Parathyroid adenoma (tissue), 2 donors: ENCODE results near the gene CSTPP1.

Source experiments
- H2AFZ ChIP-seq: fragments of 300-600 bp; sonication (generic); one replicate; pipeline ENCODE4 v1.7.0; 2017; ENCODE audit warnings: antibody characterized with exemption, mild to moderate bottlenecking
- H3K27ac ChIP-seq: fragments of 300-600 bp; sonication (generic); one replicate; pipeline ENCODE4 v1.7.0; 2017
- H3K27me3 ChIP-seq: fragments of 300-600 bp; sonication (generic); one replicate; pipeline ENCODE4 v1.7.0; 2017; ENCODE audit warnings: low read length; ENCODE audit not compliant: control insufficient read depth, insufficient read depth
- H3K36me3 ChIP-seq: fragments of 300-600 bp; sonication (generic); one replicate; pipeline ENCODE4 v1.7.0; 2017; ENCODE audit warnings: low read length; ENCODE audit not compliant: control insufficient read depth, insufficient read depth
- H3K4me1 ChIP-seq: fragments of 300-600 bp; sonication (generic); one replicate; pipeline ENCODE4 v1.7.0; 2017; ENCODE audit warnings: control low read depth
- H3K4me2 ChIP-seq: fragments of 300-600 bp; sonication (generic); one replicate; pipeline ENCODE4 v1.7.0; 2017; ENCODE audit warnings: low read length
- H3K4me3 ChIP-seq: fragments of 300-600 bp; sonication (generic); one replicate; pipeline ENCODE4 v1.7.0; 2017; ENCODE audit warnings: low read depth, low read length
- H3K79me2 ChIP-seq: fragments of 300-600 bp; sonication (generic); one replicate; pipeline ENCODE4 v1.7.0; 2017; ENCODE audit warnings: control low read depth
- H3K9ac ChIP-seq: fragments of 300-600 bp; sonication (generic); one replicate; pipeline ENCODE4 v1.7.0; 2017; ENCODE audit warnings: mild to moderate bottlenecking
- H3K9me3 ChIP-seq: fragments of 300-600 bp; sonication (generic); one replicate; pipeline ENCODE4 v1.7.0; 2017; ENCODE audit warnings: low read length; ENCODE audit not compliant: control insufficient read depth
- TF ChIP-seq, protein P1 (sequence below): fragments of 300-600 bp; sonication (generic); IDR thresholded peaks from one replicate; pipeline ENCODE4 v1.7.0; 2017; ENCODE audit warnings: antibody characterized with exemption, mild to moderate bottlenecking
- donor health status: primary hyperparathyroidism.

The CSTPP1 gene

DNA sequence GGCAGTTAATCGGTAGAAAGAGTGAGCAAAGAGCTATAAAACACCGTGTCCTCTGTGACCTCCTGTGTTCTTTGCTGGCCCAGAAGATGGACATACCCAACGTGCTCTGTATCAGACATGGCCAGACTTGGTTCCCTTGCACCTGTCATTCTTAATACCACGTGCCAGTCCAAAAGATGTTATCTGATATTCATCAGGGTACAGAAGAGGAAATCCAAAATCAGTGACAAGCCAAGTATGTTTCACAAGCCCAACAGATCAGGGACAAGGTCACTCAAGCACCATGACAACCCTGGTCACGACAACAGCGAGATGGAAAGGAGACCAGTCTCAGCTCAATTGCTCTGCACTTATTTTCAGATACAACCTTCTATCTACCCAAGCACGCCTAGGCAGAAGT, 21.7 kb upstream of the CSTPP1 start:
- Histone ChIP-seq H3K4me1 (peaks cover 29% of the 10 kb centered on the region), H3K9me3 (no peaks in the 10 kb centered on the region), H3K9ac (no peak overlapping the region), H3K79me2 (no peaks in the 10 kb centered on the region), H3K27ac (peak overlapping the region; percentile 94), H3K4me2 (peak overlapping the region; percentile 51), H3K27me3 (no peaks in the 10 kb centered on the region), H2AFZ (peak overlapping the region; percentile 50), H3K4me3 (peak overlapping the region; percentile 37), H3K36me3 (no peaks in the 10 kb centered on the region)
- TF ChIP-seq, protein P1, sequence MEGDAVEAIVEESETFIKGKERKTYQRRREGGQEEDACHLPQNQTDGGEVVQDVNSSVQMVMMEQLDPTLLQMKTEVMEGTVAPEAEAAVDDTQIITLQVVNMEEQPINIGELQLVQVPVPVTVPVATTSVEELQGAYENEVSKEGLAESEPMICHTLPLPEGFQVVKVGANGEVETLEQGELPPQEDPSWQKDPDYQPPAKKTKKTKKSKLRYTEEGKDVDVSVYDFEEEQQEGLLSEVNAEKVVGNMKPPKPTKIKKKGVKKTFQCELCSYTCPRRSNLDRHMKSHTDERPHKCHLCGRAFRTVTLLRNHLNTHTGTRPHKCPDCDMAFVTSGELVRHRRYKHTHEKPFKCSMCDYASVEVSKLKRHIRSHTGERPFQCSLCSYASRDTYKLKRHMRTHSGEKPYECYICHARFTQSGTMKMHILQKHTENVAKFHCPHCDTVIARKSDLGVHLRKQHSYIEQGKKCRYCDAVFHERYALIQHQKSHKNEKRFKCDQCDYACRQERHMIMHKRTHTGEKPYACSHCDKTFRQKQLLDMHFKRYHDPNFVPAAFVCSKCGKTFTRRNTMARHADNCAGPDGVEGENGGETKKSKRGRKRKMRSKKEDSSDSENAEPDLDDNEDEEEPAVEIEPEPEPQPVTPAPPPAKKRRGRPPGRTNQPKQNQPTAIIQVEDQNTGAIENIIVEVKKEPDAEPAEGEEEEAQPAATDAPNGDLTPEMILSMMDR, result no peak

DNA sequence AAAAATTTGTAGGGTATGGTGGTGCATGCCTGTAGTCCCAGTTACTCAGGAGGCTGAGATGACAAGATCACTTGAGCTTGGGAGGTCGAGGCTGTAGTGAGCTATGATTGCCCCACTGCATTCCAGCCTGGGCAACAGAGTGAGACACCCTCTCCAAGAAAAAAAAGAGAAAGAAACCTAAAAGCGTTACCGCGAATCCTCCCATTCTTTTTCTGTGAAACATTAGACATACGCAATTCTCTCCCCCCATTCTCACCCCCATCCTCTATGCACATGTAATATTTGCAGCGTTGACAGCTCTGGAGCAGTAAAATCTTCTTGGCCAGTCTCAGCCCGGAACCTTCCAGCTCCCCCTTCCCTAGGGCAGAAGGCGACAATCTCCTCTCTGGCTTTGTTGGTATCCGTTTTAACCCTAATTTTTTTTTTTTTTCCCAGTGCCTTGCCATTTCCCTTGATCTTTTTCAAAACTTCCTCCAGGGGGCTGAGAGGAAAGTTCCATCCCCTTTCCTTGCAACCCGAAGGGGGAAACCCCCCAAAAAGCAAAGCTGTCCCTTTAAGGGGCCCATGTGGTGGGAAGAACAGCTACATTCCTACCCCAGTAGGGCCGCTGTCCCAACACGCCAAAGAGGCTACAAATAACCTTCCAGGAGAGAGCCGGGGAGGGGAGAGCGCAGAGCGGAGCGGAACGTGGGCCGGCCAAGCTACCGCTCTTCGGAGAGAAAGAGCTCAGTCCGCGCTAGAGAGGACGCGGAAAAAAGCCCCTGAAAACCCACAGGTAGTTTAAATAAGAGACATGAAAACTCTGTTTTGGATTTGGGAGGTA, 20.1 kb upstream of the CSTPP1 start:
- no peaks in the 10 kb centered on the region for H3K36me3 ChIP-seq
- TF ChIP-seq, protein P1, result no peak
- no peaks in the 10 kb centered on the region for H3K79me2 ChIP-seq
- H3K9ac ChIP-seq, result no peak overlapping the region
- H3K4me3 ChIP-seq, result peak overlapping the region; percentile 53
- peak overlapping the region; percentile 77 for H2AFZ ChIP-seq
- no peaks in the 10 kb centered on the region for H3K27me3 ChIP-seq
- H3K4me2 ChIP-seq, result peak overlapping the region; percentile 84
- peak overlapping the region; percentile 94 for H3K27ac ChIP-seq
- no peaks in the 10 kb centered on the region for H3K9me3 ChIP-seq
- H3K4me1 ChIP-seq, result peaks cover 29% of the 10 kb centered on the region

DNA sequence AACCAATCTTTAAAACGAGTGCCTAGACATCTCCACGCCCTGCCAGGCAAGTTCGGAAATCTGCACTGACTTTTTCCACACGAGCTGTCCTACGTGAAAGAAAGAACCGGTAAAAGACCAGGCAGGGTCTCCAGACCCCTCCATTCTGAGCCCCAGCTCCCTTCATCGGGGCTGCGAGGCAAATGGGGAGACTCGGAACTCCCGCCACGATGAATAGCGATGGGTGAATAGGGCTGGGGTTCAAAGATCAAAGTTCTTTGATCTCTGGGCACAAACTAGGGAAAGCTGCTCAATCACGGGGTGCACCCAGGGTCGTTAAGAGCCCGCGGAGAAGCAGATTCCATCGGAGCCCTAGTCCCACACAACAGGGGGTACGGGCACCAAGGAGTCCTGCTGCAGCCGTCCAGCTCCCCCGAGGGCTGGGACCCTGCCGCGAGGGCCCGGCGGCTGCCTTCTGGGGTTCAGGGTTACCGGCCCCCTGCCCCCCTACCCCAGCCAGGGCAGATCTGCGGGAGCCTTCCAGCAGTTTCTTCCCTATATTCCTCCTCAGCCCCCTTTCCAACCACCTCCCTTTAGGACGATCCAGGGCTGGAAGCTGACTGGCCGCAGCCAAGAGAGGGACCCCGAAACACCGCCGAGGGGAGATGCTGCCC, 19.3 kb upstream of the CSTPP1 start:
- H3K9me3 ChIP-seq, result no peaks in the 10 kb centered on the region
- H3K79me2 ChIP-seq, result no peaks in the 10 kb centered on the region
- H3K9ac ChIP-seq, result no peak overlapping the region
- H3K4me2 ChIP-seq, result peak overlapping the region; percentile 84
- peak overlapping the region; percentile 53 for H3K4me3 ChIP-seq
- peak overlapping the region; percentile 77 for H2AFZ ChIP-seq
- H3K27me3 ChIP-seq, result no peaks in the 10 kb centered on the region
- no peaks in the 10 kb centered on the region for H3K36me3 ChIP-seq
- peak overlapping the region; percentile 94 for H3K27ac ChIP-seq
- TF ChIP-seq, protein P1, result no peak
- peaks cover 29% of the 10 kb centered on the region for H3K4me1 ChIP-seq

DNA sequence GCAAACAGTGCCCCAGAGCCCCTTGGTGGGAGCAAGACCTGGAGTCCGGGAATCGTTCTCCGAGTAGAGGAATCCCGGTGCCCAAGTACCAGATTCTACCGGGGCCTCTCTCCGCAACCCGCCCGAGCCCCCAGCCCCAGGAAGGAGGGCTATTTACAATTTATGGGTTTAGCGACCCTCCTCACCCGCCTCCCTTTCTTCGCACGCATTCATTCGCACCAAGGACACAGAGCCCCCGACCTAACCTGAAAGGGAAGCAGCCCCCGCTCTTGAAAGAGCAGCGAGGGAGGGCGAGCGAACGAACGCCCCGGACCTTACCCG, 18.8 kb upstream of the CSTPP1 start:
- Histone ChIP-seq H3K9me3 (no peaks in the 10 kb centered on the region), H3K9ac (no peak overlapping the region)
- TF ChIP-seq, protein P1, result no peak

More for the DNA sequence above, 18.8 kb upstream of the CSTPP1 start:
- Histone ChIP-seq H2AFZ (peak overlapping the region; percentile 77), H3K4me1 (peaks cover 28% of the 10 kb centered on the region), H3K4me2 (peak overlapping the region; percentile 84), H3K79me2 (no peaks in the 10 kb centered on the region), H3K27ac (peak overlapping the region; percentile 94), H3K27me3 (no peaks in the 10 kb centered on the region), H3K4me3 (peak overlapping the region; percentile 53), H3K36me3 (no peaks in the 10 kb centered on the region)
